Measurements from ENCODE around the gene ACVR1B. TPM values are rescaled to one million over a fixed set of nuclear protein-coding genes. Genes with fewer than 3 reads are reported as not detected.
A peak's percentile ranks its signal among the peaks of the same experiment; 100 is the strongest.

The ACVR1B gene
- total and polyA plus RNA-seq, 2 donors (not counting 1 experiment from before 2014, with no cell fraction given), result 3.4 to 10.6 TPM

DNA sequence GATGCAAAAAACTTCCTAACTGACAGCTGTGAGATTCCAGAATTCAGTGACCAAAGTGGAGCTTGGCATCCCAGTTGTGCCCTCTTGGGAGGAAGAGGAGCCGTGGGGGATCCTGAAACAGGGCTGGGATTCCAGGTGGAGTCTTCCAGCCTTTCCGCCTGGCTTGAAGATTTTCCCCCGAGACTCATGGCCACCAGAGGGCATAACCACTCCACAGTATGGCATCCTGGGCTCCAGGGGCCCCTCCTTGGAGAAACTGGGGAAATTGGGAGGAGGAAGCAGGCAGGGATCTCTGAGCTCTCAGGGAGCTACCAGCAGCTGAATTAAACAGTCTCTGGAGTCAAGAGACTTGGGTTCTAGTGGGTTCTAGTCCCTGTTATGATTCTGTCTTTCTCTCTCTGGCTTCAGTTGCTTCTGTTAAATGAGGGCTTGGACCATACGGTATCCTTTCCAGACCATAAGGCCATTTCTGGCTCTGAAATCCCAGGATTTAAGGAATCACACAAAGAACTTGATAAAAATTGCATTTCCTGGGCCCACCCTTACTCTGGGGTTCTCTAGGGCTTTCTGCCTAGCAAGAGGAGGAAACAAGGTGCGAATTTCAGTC is 52.6 kb downstream of the ACVR1B start:
- ChIA-PET POLR2A (interaction anchor here (0.6 to 3.3 kb wide), 2 partner anchors 18 to 81 kb away, joined by 3 to 28 read pairs; no protein-coding TSS in a partner anchor), CTCF (interaction anchor here (0.6 to 11.7 kb wide), 20 partner anchors 8 to 129 kb away, joined by 3 to 590 read pairs (median 5); partner anchors contain the start of gene ATG101)
- intact Hi-C loops (cut with micrococcal nuclease), result loop anchor here (1.0 kb wide), 1 partner anchor 16 kb away; no protein-coding TSS in a partner anchor
- Histone ChIP-seq H4K20me1 (ENCODE audit: control insufficient read depth, insufficient read depth, low read length, poor library complexity, severe bottlenecking) (peaks cover 23% of the 10 kb centered on the region), H3K27me3 (replicated peaks in 1 of 4; ENCODE audit: control extremely low read depth in 1 of 4, control insufficient read depth in 3 of 4, insufficient read depth in 4 of 4, low read length in 3 of 4) (no peaks in the 10 kb centered on the region), H3K9ac (ENCODE audit: low read length) (no peak overlapping the region), H3K4me2 (replicated peaks; ENCODE audit: low read depth, low read length, poor library complexity, severe bottlenecking) (no peak overlapping the region), H3K27ac (ENCODE audit: low read length in 2 of 2) (no peak overlapping the region), H2AFZ (ENCODE audit: insufficient read depth, low read depth, low read length, poor library complexity, severe bottlenecking) (no peak overlapping the region), H3K9me3 (ENCODE audit: control extremely low read depth in 1 of 3, control insufficient read depth in 2 of 3, insufficient read depth in 1 of 3, low read length in 2 of 3) (no peaks in the 10 kb centered on the region), H3K36me3 (replicated peaks in 1 of 2; ENCODE audit: control extremely low read depth in 1 of 2, control insufficient read depth in 1 of 2, extremely low read depth in 1 of 2, insufficient read depth in 2 of 2, low read length in 1 of 2) (peaks cover 0 to 4% of the 10 kb centered on the region in 2 experiments), H3K4me1 (ENCODE audit: control insufficient read depth in 2 of 2, insufficient read depth in 2 of 2, low read length in 2 of 2) (peaks cover 26 to 32% of the 10 kb centered on the region in 2 donors), H3K79me2 (ENCODE audit: control insufficient read depth, insufficient read depth, low read length) (peaks cover 5% of the 10 kb centered on the region), H3K4me3 (ENCODE audit: control extremely low read depth in 1 of 5, extremely low read depth in 1 of 5, insufficient read depth in 1 of 5, low read depth in 2 of 5, low read length in 4 of 5) (no peak overlapping the region)
- Mint-ChIP-seq H3K4me3 (no peak overlapping the region), H3K27ac (no peak overlapping the region), H3K4me1 (peaks cover 37% of the 10 kb centered on the region), H3K27me3 (no peaks in the 10 kb centered on the region), H3K9me3 (ENCODE audit: insufficient read depth) (no peaks in the 10 kb centered on the region)
- DNase-seq, result peak; percentile 51
- 58% methylated on average over 2 of the region's 5 CpGs for WGBS (ENCODE audit: insufficient coverage)
- no peak for TF ChIP-seq EZH2 (IDR thresholded peaks at IDR 0.05; ENCODE audit: borderline replicate concordance, insufficient read depth, low read depth, low read length, poor library complexity, severe bottlenecking)
- TF ChIP-seq, protein P1, sequence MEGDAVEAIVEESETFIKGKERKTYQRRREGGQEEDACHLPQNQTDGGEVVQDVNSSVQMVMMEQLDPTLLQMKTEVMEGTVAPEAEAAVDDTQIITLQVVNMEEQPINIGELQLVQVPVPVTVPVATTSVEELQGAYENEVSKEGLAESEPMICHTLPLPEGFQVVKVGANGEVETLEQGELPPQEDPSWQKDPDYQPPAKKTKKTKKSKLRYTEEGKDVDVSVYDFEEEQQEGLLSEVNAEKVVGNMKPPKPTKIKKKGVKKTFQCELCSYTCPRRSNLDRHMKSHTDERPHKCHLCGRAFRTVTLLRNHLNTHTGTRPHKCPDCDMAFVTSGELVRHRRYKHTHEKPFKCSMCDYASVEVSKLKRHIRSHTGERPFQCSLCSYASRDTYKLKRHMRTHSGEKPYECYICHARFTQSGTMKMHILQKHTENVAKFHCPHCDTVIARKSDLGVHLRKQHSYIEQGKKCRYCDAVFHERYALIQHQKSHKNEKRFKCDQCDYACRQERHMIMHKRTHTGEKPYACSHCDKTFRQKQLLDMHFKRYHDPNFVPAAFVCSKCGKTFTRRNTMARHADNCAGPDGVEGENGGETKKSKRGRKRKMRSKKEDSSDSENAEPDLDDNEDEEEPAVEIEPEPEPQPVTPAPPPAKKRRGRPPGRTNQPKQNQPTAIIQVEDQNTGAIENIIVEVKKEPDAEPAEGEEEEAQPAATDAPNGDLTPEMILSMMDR (IDR thresholded peaks at IDR 0.05), result peak; percentile 3
- no peak for ATAC-seq (ENCODE audit: low read depth)

Data from B cell (primary cell).